Putamen (tissue), 1 donor: ENCODE results near the gene MED27.

Source experiments
- DNase-seq: peaks from one replicate; pipeline ENCODE4 v3.0.0-alpha.2; 2016; ENCODE audit warnings: low spot score

MED27 gene, protein sequence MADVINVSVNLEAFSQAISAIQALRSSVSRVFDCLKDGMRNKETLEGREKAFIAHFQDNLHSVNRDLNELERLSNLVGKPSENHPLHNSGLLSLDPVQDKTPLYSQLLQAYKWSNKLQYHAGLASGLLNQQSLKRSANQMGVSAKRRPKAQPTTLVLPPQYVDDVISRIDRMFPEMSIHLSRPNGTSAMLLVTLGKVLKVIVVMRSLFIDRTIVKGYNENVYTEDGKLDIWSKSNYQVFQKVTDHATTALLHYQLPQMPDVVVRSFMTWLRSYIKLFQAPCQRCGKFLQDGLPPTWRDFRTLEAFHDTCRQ

DNA sequence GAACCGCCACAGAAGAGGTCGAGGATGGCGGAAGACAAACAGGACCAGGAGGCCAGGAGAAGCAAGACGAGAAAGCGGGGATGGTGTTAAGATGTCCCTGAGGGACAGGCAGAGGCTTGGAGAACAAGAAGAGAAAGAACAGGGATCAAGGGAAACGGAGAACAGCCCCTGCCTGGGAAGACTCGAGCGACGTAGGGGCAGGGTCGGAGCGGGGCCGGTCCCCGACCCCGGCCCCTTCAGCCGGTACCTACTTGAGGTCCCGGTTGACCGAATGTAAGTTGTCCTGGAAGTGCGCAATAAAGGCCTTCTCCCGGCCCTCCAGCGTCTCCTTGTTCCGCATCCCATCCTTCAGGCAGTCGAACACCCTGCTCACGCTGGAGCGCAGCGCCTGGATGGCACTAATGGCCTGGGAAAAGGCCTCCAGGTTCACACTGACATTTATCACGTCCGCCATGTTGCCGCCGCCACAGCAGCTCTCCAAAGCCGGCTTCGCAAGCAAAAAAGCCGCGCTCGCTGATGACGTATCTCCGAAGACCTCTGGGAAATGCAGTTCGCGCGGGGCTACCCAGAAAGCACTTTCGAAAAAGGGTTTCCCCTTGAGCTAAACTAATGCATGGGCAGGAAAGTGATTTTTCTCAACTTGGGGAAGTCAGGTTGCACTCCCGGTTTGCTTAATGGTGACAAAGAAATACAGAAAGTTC, at the start of gene MED27:
TSS of gene MED27 (minus strand) at position 477 of the 701 bp plus-strand sequence. CDS start at position 454, 23 bp downstream.
- DNase-seq, result peak; percentile 92

DNA sequence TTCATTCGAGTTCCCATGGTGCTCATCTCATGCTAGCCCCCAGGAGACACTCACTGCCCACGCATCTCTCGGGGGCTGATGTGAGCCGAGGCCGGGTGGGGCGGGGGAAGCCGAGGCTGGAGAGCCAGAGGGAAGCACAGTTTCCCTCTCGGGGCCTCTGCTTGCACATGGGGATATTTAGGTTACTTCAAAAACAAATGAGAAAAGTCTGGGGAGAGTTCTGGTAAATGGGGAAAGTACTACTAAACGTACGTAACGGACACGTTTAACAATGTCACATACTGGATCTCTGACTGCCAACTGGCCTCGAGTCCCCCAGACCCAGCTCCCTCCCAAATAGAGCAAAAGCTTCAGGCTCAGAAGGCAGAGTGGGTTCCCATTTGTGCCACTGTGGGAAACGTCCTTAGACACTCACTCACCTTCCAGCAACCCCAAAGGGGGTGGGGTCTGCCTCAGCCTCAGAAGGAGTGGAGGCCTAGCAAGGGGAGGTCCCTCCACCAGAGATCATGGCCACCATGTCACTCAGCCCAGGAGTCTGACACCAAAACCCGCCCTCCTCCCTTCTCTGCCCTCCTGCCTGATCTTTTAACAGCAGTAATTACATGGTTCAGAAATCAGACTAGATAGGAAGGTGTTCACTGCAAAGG, 48.3 kb upstream of the MED27 start:
- DNase-seq, result no peak

DNA sequence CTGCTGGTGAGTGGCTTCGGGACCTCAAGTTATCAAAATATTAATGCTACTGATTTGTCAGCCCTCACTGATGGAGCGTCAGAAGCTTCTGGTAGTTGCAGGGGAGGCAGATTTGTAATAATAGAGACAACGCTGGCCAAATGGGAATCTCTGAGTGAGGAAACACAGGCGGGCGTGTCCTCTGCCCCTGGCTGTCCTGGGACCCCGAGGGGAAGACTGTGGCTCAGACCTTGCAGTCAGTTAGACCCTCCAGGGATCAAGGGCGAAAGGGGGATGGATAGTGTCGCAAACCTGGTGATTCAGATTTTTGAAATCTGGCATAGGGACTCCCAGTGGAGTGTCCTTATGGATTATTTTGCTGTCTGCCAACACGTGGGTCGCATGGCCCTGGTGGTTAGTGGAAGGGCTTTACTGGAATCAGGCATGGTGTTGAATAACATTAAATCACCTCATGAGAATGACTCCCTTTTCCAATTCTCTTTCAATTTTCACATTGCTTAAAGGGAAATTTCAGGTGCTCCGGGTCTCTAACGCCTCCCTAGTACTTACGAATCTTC, 47.1 kb upstream of the MED27 start:
- no peak for DNase-seq

DNA sequence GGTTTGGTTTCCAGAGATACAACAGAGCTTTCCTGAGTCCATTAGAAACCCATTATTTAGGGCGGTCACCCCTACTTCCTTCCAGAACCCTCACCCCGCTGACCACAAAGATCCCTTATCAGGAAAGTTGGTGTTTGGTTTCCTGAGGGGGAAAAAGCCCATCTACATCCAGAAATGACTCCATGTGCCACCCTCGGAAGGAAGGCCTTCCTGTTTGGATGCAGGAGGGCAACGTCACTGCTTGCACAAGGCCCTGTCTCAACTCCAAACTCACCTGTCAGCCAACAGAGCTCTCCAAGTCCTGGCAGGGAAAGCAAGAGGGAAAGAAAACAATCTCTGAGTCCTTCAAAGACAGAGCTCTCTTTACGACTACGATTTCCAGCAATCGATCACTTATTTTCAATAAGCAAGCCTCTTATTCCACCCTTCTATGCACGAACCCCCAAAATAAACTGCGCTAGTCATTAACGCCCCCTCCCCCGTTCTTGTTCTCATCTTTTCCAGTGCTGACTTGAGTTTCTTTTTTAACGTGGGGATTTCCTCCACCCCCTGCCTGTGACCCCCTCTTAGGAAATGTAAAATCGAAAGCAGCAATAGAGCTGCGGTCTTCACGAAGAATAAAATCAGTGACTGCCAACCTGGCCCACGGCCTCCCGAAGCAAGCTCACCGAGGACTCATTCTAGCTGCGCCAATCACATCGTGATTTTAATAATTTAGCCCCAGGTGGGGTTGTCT, 46.4 kb upstream of the MED27 start:
- no peak for DNase-seq

GRCh38 chr9:132125361-132125760, 45.7 kb upstream of the MED27 start:
- DNase-seq, result no peak

DNA sequence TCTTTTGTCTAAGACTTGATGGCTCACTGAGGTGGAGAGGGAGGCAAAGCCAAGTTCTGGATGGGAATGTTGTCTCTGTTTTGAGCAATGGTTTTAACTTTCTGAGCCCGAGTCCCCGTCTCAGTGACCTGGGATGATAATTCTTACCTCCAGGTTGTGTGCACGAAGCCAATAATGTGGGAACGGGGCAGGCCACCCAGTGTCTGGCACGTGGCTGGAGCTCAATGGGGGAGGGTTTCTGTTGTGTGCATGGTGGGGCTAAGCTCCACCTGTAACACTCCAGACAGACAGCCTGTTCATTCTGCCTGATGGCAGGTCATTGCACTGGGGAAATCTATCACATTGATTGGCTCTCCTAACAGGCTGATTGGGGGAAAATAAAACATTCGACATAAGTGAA, 45.1 kb upstream of the MED27 start:
- no peak for DNase-seq

- no peak for DNase-seq
These were observed 41.4 kb upstream of the MED27 start for GRCh38 chr9:132121021-132121420.

DNA sequence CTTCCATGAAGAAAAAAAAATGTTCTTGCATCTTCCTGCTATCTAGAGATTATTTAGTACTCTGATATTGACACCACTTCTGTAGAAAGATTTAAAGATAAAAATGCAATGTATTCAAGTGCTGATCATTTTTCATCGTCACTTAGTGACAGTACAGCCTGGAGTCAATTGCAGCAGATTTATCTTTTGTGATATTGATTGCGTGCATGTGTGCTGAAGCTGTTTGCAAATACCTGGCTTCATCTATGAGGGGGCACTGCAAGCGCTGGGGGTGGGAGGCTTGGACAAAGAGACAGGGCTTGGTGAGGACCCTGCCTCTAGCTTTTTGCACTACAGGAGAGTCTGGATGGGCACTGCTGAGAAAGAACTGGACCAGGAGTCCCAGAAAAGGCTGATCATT, 38.0 kb upstream of the MED27 start:
- DNase-seq, result no peak

GRCh38 chr9:132116583-132116982, 36.9 kb upstream of the MED27 start:
- DNase-seq, result no peak

DNA sequence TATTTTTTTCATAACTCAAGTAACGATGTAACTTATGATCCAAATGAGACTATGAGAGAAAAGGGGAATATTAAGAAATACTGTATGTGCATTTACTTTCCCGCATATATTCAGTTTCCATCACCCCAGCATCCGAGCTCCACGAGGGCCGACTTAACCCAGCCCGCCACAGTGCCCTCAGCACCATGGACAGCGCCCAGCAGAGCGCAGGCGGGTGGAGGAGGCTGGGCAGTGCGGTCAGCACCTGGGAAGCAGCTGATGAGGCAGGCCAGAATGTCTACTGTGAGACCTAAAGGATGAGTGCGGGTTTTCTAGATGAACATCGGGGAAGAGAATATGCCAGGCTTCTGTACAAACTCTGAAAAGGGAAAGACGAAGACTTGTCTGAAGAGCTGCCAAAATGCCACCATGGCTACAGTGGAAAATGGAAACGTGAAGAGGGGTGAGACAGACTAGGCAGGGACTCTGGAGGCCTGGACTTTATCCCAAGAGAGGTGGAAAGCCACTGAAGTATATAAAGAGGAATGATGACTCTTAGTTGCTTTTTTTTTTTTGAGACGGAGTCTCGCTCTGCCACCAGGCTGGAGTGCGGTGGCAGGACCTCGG, 34.5 kb upstream of the MED27 start:
- DNase-seq, result peak; percentile 49

DNA sequence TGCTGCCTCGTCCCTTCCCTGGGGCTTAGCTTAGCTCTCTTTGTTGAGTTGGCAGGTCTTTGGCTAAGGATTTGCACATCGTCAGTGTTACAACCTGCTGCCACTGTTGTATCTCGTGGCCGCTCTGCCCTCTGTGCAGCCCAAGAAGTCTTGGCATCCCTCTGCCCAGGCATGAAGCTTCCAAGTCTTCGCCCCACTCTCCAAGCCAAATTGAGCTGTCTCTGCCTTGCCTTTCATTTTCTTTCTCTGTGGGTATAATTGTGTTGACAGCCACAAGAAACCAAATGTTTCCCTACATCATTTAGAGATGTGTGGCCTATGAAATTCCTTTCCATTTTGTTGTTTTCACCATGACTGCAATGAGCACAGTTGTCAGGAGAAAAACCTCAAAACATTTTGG, 29.6 kb upstream of the MED27 start:
- DNase-seq, result no peak

DNA sequence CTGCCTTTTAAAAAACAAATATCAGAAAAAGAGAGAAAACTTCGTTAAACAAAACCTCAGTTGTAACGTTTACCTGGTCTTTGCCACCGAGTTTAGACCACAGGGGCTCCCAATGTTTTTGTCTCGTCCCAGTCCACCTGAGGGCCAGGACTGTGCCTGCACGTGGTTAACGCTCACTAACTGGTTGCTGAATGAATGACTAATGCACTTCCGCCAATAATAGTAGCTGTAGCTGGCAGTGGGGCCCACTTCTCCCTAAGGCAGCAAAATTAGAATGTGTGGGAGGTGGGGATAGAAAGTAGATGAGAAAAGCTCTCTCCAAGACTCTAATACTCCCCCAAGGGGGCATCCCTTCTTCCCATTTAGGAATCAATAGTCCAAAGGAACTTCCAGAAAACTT, 29.1 kb upstream of the MED27 start:
- DNase-seq, result no peak

- DNase-seq, result no peak
These were observed 20.2 kb upstream of the MED27 start for GRCh38 chr9:132099741-132100407.

DNA sequence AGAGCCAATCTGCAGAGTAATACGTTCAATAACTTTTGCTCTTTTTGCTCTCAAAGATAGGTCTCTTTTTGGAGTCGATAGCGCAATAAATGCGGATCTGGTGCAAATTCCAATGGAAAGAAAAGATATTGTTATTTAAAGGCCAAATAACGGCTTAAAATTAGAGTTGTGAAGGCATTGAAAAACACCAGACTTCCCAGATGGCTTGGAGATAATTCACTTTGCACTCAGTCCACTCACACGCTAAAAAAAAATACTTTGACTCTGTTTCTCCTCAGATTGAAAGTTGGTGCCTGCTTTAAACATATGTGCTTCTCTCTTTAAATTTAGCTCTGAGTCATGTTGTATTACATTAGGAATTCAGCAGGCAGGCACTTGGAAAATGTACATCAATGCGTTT, 19.5 kb upstream of the MED27 start:
- no peak for DNase-seq

GRCh38 chr9:132094314-132094791, 14.7 kb upstream of the MED27 start:
- no peak for DNase-seq

GRCh38 chr9:132090771-132091170, 11.1 kb upstream of the MED27 start:
- no peak for DNase-seq

DNA sequence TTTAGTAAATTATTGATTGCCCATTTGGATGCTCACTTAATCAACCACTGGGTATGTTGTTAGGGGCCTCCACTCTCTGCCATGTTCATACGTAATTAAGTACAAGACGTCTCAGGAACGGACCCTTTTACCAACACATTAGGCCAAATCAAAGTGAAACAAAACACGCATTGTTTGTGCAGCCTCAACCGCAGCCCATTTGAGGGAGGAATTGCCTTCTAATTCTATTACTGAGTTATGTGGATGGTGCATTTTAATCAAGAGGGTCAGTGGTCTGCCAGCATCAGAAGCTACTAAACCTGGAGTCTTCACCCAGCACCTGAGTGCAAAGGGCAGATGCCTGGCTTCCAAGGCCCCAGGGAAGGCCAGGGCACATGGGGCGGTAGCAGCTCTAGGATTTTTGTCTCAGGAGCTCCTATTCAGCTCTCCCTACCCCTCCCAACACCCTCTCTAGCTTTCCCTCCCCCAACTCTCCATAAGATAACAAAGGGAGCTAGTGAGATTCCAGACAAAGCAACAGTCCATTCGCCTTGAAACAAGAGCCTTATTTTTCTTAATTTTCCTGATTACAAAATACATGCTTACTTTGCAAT, 7.9 kb upstream of the MED27 start:
- DNase-seq, result peak; percentile 78

DNA sequence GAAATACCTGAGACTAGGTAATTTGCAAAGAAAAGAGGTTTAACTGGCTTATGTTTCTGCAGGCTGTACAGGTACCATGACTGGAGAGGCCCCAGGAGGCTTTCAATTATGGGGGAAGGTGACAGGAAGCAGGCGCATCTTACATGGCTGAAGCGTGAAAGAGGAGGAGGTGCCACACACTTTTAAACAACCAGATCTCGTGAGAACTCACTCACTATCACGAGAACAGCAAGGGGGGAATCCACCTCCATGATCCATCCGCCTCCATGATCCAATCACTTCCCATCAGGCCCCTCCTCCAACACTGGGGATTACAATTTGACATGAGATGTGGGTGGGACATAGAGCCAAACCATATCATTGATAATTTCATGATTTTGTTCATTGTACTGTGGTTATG, 2.5 kb upstream of the MED27 start:
- DNase-seq, result no peak

- no peak for DNase-seq
These were observed 839 bp downstream of the MED27 start for GRCh38 chr9:132078699-132079356.
